CD4-positive, alpha-beta T cell treated with Interleukin-4 for 4 hours (primary cell): ENCODE measurements around the gene ANGPT4.

Source experiments
- DNase-seq: peaks from one replicate; pipeline ENCODE4 v3.0.0-alpha.2; 2020

The ANGPT4 gene

GRCh38 chr20:821046-821730 is 94.9 kb downstream of the ANGPT4 start:
- no peak for DNase-seq

GRCh38 chr20:820323-820953 is 95.7 kb downstream of the ANGPT4 start:
- DNase-seq, result no peak
